GM12878 (cell line): ENCODE results near the gene FUCA2.

Experiments
- CEBPB ChIP-seq, 2 experiments: fragments of 150-350 bp in 1 of 2; IDR thresholded peaks; 2 replicates each; pipeline ENCODE4 v1.6.1; 2012 to 2014; ENCODE audit warnings: low read depth in 2 of 2, low read length in 2 of 2, borderline replicate concordance in 1 of 2, inconsistent platforms in 1 of 2
- NR2C2 ChIP-seq: IDR thresholded peaks from 2 replicates; pipeline ENCODE4 v1.6.1; 2011; ENCODE audit warnings: borderline replicate concordance, low read depth; ENCODE audit not compliant: control insufficient read depth, insufficient read length
- ZNF217 ChIP-seq: fragments of 450-650 bp; IDR thresholded peaks from 2 replicates; pipeline ENCODE4 v1.6.1; 2017; ENCODE audit warnings: antibody characterized with exemption, mild to moderate bottlenecking

DNA sequence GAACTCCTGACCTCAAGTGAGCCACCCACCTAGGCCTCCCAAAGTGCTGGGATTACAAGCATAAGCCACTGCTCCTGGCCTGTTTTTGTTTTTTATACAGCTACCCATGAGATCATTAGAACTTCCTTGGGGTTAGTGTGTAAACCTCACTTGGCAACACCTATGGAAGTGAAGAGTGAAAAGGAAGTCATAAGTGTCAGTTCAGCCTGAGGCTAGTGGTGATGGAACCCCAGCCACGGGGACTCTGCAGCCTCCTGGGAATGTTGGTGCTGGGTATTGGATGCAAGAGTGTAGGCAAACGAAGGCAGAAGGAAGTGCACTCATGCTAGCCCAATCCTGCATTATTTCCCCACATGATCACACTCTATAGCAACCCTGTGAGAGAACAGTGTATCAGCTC, 33.6 kb upstream of the FUCA2 start:
- TF ChIP-seq NR2C2 (no peak), CEBPB (IDR thresholded peaks at IDR 0.05; ENCODE audit: borderline replicate concordance in 1 of 2, low read depth in 2 of 2, low read length in 2 of 2) (no peak), ZNF217 (no peak)
